SKM-1 treated with dmso at 0.1 percent for 144 hours (cell line): Measurements from ENCODE around the gene ZNF774.
"Not testable (repeated sequence)": the region's sequence is repeated elsewhere in the genome, so short reads cannot be mapped to it uniquely, and the experiment has no call there.

Source experiments
- DNase-seq: peaks from one replicate; lab custom pipeline; 2025; ENCODE audit not compliant: unreplicated experiment; lab: John Stamatoyannopoulos, UW

Gene ZNF774

DNA sequence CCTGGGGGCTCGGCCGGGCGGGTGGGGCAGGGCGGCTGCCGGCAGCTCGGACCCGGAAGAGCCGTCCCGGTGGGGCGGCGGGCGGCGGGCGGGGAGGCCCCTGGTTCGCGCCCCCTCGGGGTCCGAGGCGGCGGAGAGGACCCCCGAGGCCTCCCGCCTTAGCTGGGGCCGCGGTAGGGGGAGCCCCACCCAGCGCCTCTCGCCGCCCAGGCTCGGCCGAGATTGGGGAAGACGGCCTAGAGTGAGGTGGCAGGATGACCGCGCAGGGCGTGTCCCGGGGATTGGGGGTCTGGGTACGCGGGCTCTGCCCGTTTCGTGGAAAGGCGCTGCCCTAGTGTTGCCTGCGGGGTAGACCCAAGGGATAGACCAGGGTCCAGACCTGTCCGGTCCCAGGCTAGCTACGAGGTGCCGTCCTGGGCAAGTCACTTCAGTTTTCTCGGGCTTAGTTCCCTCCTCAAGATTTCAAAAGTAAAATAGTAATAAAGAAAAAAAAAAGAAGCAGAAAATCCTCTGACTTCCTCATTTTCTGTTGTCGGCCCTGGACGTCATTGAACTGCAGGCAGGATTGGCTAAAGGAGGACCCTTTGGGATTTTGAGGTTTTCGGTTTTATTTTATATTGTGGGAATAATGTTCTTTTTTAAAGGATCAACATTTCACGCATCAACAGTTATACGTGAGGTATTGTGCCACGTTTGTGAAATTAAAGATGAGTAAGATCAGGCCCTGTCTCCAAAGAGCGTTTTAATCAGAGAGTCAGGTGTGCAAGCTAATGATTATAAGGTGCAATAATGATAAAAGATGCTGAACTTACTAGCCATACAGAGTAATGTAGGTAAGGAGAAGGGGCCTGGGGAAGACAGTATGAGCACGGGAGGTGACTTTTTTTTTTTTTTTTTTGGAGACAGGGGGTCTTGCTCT lies 36.6 kb downstream of the ZNF774 start:
- peak; percentile 74 for DNase-seq

DNA sequence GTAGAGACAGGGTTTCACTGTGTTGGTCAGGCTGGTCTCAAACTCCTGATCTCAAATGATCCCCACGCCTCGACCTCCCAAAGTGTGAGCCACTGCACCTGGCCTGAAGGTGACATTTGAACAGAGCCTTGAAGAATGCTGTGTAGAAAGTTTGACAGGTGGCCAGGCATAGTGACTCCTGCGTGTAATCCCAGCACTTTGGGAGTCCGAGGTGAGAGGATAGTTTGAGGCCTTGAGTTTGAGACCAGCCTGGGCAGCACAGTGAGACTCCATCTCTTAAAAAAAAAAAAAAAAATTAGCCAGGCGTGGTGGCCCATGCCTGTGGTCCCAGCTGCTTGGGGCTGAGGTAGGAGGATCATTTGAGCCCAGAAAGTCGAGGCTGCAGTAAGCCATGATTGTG lies 37.4 kb downstream of the ZNF774 start:
- DNase-seq: no peak

DNA sequence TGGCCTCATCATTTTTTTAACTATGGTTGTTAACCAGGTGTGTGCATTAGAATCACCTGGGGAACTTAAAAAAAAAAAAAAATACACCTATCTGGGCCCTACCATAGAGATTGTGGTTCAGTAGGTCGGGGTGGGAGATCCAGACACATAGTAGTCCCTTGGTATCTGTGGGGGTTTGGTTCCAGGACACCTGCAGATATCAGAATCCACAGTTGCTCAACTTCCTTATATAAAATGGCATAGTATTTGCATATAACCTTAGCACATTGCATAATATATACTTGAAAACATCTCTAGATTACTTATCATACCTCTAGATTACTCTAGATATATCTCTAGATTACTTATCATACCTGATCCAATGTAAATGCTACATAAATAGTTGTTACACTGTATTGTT lies 41.0 kb downstream of the ZNF774 start:
- no peak for DNase-seq

DNA sequence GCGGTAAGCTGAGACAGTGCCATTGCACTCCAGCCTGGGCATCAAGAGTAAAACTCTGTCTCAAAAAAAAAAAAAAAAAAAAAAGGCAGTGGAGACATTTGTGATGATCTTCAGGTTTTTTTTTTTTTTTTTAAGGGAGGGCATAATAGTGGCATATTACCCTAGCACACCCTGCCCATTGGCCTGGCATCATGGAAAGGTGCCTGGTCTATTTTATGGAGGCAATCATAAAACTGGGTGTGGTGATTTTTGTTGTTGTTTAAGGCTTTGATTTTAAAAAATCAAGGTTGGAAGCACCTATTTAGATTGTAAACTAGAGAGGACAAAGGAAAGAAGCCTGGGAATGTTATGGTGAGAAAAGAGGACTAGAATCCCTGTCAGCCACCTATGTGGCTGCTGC lies 42.0 kb downstream of the ZNF774 start:
- no peak for DNase-seq

DNA sequence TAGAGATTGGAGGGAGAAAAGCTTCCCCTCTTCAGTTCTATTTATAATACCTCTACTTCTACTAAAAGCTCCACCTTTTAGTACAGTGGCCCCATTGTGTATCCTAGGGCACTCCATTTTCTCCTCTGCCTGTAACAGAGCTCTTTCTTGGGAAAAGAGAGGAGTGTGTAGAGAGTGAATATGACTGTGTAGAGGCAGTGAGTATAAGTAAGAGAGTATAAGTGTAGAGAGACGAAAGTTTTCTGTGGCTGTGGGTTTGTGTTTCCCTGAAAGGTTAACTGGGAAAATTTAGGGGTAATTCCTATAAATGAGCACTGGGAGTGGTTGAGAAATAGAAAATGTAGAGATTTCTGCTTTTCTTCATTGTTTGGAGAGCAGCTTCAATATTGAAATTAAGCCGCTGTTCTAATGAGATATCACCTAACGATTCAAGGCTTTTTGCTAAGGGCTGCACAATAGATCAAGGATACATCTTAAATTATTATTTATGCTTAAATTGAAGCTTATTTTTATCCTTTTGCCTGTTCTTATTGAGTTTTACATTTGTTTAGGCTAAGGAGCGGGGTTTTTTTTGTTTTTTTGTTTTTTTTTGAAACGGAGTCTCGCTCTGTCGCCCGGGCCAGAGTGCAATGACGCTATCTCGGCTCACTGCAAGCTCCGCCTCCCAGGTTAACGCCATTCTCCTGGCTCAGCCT lies 42.8 kb downstream of the ZNF774 start:
- DNase-seq: no peak

DNA sequence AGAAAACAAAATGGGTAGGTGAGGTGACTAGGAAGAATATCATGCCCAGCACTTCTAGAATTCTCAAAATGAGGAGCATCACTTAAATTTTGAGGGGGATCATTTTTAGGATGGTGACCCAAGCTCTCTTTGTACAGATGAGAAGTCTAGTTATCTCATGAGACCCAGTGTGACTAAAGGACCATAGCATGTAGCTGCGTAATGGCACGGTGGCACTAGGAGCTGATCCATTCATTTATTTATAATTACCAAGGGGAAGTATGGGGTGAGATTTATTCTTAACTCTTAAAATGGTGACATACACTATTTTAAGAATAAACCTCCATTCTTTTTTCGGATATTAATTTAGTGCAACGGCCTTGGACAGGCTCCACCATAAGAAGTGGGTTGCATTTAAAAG lies 44.2 kb downstream of the ZNF774 start:
- DNase-seq: no peak

DNA sequence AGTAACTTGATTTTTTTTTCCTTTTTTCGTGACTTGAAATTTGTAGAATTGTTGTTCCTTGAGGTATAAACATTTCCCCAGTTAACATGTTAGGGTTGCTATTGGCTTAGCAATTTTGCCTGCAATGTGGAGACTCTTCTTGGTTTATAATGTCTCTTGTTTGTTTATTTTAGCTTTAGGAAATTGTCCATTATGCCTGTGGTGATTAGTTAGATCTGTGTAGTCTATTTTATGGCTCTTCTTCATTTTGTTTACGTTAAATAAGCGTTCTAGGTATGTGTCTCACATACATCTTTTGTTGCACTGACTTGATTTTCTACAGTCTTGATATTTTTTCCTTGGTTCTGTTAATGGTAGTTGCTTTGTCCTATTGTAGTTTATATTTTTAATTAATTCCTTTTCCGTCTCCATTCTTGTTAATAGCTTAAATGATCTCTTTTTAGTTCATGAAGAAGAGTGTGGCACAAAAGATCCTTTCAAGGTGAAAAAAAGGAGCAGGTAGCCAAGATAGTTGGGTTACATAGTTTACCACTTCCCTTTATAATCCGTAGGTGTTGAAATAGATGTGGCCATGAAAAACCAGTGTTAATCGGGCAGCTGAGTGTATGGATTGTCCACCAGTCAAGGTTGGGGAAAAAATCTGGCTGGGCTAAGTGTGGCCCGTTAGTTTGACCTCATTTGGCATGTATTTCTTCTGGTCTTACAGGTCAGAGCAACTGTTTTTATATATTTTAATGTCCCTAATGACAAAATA lies 48.1 kb downstream of the ZNF774 start:
- DNase-seq: peak; percentile 47

DNA sequence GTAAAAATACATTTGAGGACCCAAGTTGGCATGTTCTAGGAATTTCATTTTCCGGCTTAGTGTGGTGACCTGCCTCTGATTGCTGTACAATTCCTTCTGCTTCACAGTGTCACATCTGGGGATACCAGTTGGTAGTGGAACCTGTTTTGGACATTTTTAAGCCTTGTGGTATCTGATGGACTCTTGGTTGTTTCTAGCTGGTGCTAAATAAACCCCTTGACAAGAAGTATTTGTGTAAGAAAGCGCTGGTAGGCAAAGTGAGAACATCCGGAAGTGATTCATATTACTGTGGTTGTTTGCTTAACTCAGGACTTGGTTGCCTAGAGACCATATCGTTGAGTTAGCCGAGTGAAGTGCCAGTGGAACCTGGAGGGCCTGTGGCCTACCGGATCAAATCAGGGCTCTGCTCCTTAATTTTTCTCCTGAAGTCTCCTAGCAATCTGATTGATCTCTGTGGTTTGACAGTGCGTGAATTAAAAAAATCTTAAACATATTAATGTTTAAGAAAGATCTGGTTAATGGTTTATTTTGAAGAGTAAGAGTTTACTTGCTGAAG lies 48.8 kb downstream of the ZNF774 start:
- peak; percentile 98 for DNase-seq

DNA sequence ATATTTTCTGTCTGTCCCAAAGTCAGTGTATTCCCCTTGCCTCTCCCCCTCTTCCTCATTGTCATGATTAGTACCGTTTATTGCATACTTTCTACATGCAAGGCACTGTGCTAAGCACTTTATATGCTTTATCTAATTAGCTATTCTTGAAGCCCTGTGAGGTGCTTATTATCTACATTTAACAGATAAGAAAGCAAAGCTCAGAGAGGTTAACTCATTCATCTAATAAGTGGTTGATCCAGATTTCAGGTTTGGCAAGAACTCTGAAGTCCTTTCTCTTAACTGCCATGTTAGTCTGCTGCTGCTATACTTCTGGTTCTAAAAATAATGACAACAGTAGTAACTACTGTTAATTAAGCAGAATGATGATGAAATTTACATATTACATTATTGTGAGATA lies 49.4 kb downstream of the ZNF774 start:
- DNase-seq: no peak

DNA sequence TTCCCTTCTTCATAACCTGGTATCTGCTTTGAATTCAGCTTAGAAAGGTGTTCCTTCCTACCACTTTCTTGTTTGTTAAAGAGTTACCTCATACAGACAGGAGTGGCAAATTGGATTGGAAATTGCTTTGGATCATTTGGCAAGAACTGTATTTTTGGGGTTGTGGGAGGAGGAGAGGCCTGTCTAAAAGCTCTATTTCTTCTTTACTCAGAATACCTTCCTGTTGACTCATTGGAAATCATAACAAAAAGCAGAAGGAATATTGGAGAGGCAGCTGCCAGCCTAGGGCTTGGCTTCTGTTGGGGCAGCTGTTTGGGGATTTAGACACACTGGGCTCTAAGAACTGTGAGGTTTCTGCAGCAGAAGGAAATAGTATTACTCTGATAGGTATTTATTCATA lies 50.1 kb downstream of the ZNF774 start:
- DNase-seq: peak; percentile 52

DNA sequence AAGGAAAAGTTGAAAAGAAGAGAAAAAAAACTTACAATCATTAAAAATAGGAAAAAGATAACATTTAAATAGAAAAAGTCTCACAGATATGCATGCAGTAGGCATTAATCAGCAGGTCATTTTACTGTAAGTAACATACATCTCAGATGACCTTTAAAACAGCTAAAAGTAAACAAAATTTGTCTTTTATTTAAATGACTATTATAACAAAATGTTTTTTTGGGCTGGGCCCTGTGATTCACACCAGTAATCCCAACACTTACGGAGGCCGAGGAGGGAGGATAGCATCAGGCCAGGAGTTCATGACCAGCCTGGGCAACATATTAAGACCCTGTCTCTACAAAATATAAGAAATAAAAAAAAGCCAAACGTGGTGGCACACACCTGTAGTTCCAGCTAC lies 50.7 kb downstream of the ZNF774 start:
- DNase-seq: no peak

DNA sequence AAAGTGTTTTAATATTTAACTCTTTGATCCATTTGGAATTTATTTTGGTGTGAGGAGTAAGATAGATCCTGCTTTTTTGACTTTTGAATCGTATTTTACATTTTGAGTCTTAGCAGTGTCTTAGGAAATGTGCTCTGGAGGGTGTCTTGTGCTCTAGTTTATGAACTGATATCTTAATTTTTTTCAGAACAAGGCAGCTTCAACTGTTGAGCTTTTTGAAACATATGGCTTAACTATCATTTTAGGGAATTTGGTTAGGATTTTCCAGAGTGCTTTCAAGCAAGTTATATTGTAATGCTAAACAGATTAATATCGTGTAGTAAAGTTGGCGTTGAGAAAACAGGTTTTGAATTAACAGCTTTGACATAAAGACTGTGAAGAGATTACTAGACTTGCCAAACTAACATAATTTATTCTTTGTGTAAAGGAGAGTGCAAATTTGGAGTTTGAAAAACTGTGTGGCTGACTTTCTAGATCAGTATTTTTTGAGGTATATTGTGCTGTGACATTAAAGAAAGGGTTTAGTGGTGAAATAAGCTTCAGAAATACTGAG lies 53.0 kb downstream of the ZNF774 start:
- no peak for DNase-seq

DNA sequence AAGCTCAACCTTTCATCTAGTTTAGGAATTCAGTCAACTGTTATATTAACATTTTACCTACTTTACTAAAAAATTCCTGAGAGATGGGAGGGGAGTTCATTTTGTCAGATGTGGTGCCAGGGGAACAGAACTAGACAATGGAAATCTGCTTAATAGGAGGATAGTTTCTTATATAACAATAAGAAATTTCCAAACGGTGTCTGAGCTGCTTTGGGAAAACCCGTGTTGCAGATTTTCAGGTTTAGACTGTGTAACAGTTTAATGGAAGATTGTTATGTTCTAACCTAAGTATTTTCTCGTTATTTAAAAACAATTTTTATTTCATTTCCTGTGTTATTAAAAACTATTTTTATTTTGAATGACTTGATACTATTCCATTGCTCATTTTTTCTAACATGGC lies 55.3 kb downstream of the ZNF774 start:
- no peak for DNase-seq

DNA sequence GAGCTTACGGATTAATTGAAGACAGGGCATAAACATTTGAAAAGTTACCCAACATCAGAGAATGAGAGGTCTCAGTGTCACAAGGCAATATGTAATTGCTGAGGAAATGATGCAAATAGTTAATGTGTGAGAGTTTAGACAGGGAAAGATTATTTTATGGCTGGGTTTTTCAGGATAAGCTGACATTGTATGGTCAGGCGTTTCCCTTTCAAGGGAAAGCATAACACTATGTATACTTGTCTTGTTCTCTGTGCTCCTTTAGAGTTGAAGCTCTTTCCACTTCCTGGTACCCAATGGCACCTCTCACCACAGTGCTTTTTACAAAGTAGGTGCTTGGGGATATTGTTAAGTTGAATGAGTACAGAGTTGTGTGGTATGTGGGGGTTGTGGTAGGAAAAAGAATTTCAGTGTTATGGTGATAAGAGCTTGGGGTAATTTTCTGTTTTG lies 55.8 kb downstream of the ZNF774 start:
- no peak for DNase-seq

DNA sequence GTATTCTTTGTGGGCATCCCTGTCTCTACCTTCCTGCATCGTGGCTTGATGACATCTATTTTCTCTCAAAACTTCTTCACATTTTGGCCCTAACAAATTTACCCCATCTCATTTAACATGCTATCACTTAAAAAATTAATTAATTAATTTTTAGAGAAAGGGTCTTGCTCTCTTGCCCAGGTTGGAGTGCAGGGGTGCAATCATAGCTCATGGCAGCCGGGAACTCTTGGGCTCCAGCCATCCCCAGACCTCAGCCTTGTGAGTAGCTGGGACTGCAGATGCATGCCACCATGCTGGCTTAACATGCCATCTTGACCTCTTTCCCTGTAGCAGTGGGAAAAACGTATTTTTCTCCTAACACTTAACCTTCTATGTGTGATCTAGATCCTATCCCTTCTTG lies 56.6 kb downstream of the ZNF774 start:
- no peak for DNase-seq

DNA sequence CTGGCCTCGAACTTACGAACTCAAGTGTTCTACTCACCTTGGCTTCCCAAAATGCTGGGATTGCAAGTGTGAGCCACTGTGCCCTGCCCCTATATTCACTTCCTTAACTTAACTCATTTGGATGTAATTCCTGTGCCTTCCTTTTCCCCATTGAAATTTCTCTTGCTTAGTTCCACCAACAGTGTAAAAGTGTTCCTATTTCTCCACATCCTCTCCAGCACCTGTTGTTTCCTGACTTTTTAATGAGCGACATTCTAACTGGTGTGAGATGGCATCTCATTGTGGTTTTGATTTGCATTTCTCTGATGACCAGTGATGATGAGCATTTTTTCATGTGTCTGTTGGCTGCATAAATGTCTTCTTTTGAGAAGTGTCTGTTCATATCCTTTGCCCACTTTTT lies 57.5 kb downstream of the ZNF774 start:
- DNase-seq: not testable (repeated sequence)

DNA sequence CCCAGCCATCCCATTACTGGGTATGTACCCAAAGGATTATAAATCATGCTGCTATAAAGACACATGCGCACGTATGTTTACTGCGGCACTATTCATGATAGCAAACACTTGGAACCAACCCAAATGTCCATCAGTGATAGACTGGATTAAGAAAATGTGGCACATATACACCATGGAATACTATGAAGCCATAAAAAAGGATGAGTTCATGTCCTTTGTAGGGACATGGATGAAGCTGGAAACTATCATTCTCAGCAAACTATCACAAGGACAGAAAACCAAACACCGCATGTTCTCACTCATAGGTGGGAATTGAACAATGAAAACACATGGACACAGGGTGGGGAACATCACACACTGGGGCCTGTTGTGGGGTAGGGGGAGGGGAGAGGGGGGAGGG lies 58.2 kb downstream of the ZNF774 start:
- not testable (repeated sequence) for DNase-seq

DNA sequence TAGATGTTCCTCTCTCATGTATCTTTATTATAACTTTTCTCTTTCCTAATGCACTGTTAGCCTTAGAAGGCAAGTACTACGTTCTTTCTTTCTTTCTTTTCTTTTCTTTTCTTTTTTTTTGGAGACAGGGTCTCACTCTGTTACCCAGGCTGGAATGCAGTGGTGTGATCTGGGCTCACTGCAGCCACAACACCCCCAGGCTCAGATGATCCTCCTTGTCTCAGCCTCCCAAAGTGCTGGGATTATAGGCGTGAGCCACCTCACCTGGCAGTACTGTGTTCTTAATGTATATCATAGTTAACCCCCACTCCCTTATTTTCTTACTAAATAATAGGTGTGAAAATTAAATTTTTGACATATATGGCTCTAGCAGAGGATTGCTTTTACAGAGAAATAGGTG lies 59.1 kb downstream of the ZNF774 start:
- DNase-seq: no peak
